Measurements from ENCODE around the gene MPDZ.

GRCh38 chr9:13083963-13084528, 195.4 kb downstream of the MPDZ start:
- TF ChIP-seq POLR2A (IDR thresholded peaks at IDR 0.05; ENCODE audit: low read length) (no peak), GATA1 (IDR thresholded peaks at IDR 0.05; ENCODE audit: low read depth, low read length) (no peak)

Measured in erythroblast (primary cell).